ENCODE measurements around the gene MAML1. TPM values are rescaled to one million over a fixed set of nuclear protein-coding genes. Genes with fewer than 3 reads are reported as not detected.

Gene MAML1
- total and polyA plus RNA-seq, 4 donors: 2.2 to 7.6 (median 6.3) TPM

GRCh38 chr5:179781846-179782245 lies 49.2 kb downstream of the MAML1 start:
- Histone ChIP-seq H3K4me3 (ENCODE audit: low read depth in 1 of 3, low read length in 3 of 3) (no peak overlapping the region), H3K9me3 (ENCODE audit: control insufficient read depth in 4 of 4, low read length in 3 of 4) (no peaks in the 10 kb centered on the region), H3K27ac (ENCODE audit: low read depth in 1 of 2, low read length in 2 of 2) (no peak overlapping the region), H3K36me3 (ENCODE audit: control insufficient read depth in 4 of 4, insufficient read depth in 3 of 4, low read depth in 1 of 4, low read length in 3 of 4) (peaks cover 0 to 17% (median 3%) of the 10 kb centered on the region in 4 donors), H3K9ac (ENCODE audit: low read depth in 1 of 2, low read length in 2 of 2) (no peak overlapping the region), H3K27me3 (ENCODE audit: control insufficient read depth in 4 of 4, insufficient read depth in 4 of 4, low read length in 3 of 4) (no peaks in the 10 kb centered on the region), H3K4me1 (ENCODE audit: control insufficient read depth in 4 of 4, insufficient read depth in 4 of 4, low read length in 3 of 4) (no peaks in the 10 kb centered on the region)
- TF ChIP-seq SP1 (IDR thresholded peaks at IDR 0.05): no peak
- no peak for TF ChIP-seq GABPA (IDR thresholded peaks at IDR 0.05 in 1 of 2, conservative IDR thresholded peaks at IDR 0.05 in 1 of 2)
- TF ChIP-seq MAX (IDR thresholded peaks at IDR 0.05): no peak
- no peak for TF ChIP-seq REST (IDR thresholded peaks at IDR 0.05)
- no peak for TF ChIP-seq NR2F2 (IDR thresholded peaks at IDR 0.05)
- no peak for TF ChIP-seq RAD21 (IDR thresholded peaks at IDR 0.05)
- TF ChIP-seq FOXA1 (IDR thresholded peaks at IDR 0.05): no peak
- no peak for TF ChIP-seq EGR1 (IDR thresholded peaks at IDR 0.05; ENCODE audit: low read depth in 2 of 2)
- no peak for TF ChIP-seq ATF3 (IDR thresholded peaks at IDR 0.05)
- WGBS: 97% methylated on average over 4 of the region's 4 CpGs
- DNase-seq (ENCODE audit: low spot score): no peak

GRCh38 chr5:179783128-179783527 lies 50.5 kb downstream of the MAML1 start:
- H3K36me3 ChIP-seq (ENCODE audit: control insufficient read depth in 4 of 4, insufficient read depth in 3 of 4, low read depth in 1 of 4, low read length in 3 of 4): peaks cover 0 to 10% (median 1%) of the 10 kb centered on the region in 4 donors
- no peak overlapping the region for H3K9ac ChIP-seq (ENCODE audit: low read depth in 1 of 2, low read length in 2 of 2)
- H3K4me1 ChIP-seq (ENCODE audit: control insufficient read depth in 4 of 4, insufficient read depth in 4 of 4, low read length in 3 of 4): peaks cover 0 to 3% (median 0%) of the 10 kb centered on the region in 4 donors
- no peak overlapping the region for H3K4me3 ChIP-seq (ENCODE audit: low read depth in 1 of 3, low read length in 3 of 3)
- DNase-seq (ENCODE audit: low spot score): no peak
- TF ChIP-seq SP1 (IDR thresholded peaks at IDR 0.05): no peak
- H3K27ac ChIP-seq (ENCODE audit: low read depth in 1 of 2, low read length in 2 of 2): no peak overlapping the region
- H3K27me3 ChIP-seq (ENCODE audit: control insufficient read depth in 4 of 4, insufficient read depth in 4 of 4, low read length in 3 of 4): no peaks in the 10 kb centered on the region
- no peaks in the 10 kb centered on the region for H3K9me3 ChIP-seq (ENCODE audit: control insufficient read depth in 4 of 4, low read length in 3 of 4)
- 94% methylated on average over 9 of the region's 9 CpGs for WGBS

- no peak overlapping the region for H3K27ac ChIP-seq (ENCODE audit: low read depth in 1 of 2, low read length in 2 of 2)
- H3K36me3 ChIP-seq (ENCODE audit: control insufficient read depth in 4 of 4, insufficient read depth in 3 of 4, low read depth in 1 of 4, low read length in 3 of 4): no peaks in the 10 kb centered on the region
- 80% methylated on average over 12 of the region's 12 CpGs for WGBS
- H3K27me3 ChIP-seq (ENCODE audit: control insufficient read depth in 4 of 4, insufficient read depth in 4 of 4, low read length in 3 of 4): no peaks in the 10 kb centered on the region
- H3K9ac ChIP-seq (ENCODE audit: low read depth in 1 of 2, low read length in 2 of 2): no peak overlapping the region
- no peak for DNase-seq (ENCODE audit: low spot score)
- no peak overlapping the region for H3K4me3 ChIP-seq (ENCODE audit: low read depth in 1 of 3, low read length in 3 of 3)
- no peaks in the 10 kb centered on the region for H3K9me3 ChIP-seq (ENCODE audit: control insufficient read depth in 4 of 4, low read length in 3 of 4)
- TF ChIP-seq ATF3 (IDR thresholded peaks at IDR 0.05) (no peak), JUND (IDR thresholded peaks at IDR 0.05) (no peak)
- peaks cover 0 to 7% (median under 1%) of the 10 kb centered on the region in 4 donors for H3K4me1 ChIP-seq (ENCODE audit: control insufficient read depth in 4 of 4, insufficient read depth in 4 of 4, low read length in 3 of 4)
These were observed 54.2 kb downstream of the MAML1 start for GRCh38 chr5:179786861-179787260.
